ENCODE data around the gene ZNF644.
A peak's percentile ranks its signal among the peaks of the same experiment; 100 is the strongest.
"Not testable (repeated sequence)": the region's sequence is repeated elsewhere in the genome, so short reads cannot be mapped to it uniquely, and the experiment has no call there.

ZNF644 gene

GRCh38 chr1:91021686-91022517 is at the start of gene ZNF644:
Gene ZNF644, minus strand, starts transcription at chr1:91022035. Its CDS starts 39,682 bp downstream, at chr1:90982353.
- DNase-seq: peak; percentile 81

- no peak for DNase-seq
Measured at GRCh38 chr1:91070298-91070697, 48.5 kb upstream of the ZNF644 start.

GRCh38 chr1:91066538-91066937 is 44.7 kb upstream of the ZNF644 start:
- no peak for DNase-seq

GRCh38 chr1:91065337-91065736 is 43.5 kb upstream of the ZNF644 start:
- no peak for DNase-seq

GRCh38 chr1:91063403-91063802 is 41.6 kb upstream of the ZNF644 start:
- not testable (repeated sequence) for DNase-seq

- DNase-seq: no peak
Measured at GRCh38 chr1:91059157-91059556, 37.3 kb upstream of the ZNF644 start.

GRCh38 chr1:91057784-91058183 is 35.9 kb upstream of the ZNF644 start:
- no peak for DNase-seq

- no peak for DNase-seq
Measured at GRCh38 chr1:91054780-91055481, 33.1 kb upstream of the ZNF644 start.

- DNase-seq: no peak
Measured at GRCh38 chr1:91053630-91054029, 31.8 kb upstream of the ZNF644 start.

- not testable (repeated sequence) for DNase-seq
Measured at GRCh38 chr1:91049551-91049950, 27.7 kb upstream of the ZNF644 start.

- no peak for DNase-seq
Measured at GRCh38 chr1:91046766-91047165, 24.9 kb upstream of the ZNF644 start.

- no peak for DNase-seq
Measured at GRCh38 chr1:91045284-91045683, 23.4 kb upstream of the ZNF644 start.

- not testable (repeated sequence) for DNase-seq
Measured at GRCh38 chr1:91044776-91045175, 22.9 kb upstream of the ZNF644 start.

- DNase-seq: not testable (repeated sequence)
Measured at GRCh38 chr1:91042372-91042771, 20.5 kb upstream of the ZNF644 start.

GRCh38 chr1:91038582-91038981 is 16.7 kb upstream of the ZNF644 start:
- no peak for DNase-seq

GRCh38 chr1:91036894-91037829 is 15.3 kb upstream of the ZNF644 start:
- no peak for DNase-seq

- no peak for DNase-seq
Measured at GRCh38 chr1:91032349-91032748, 10.5 kb upstream of the ZNF644 start.

GRCh38 chr1:91031081-91031480 is 9.2 kb upstream of the ZNF644 start:
- no peak for DNase-seq

GRCh38 chr1:91026777-91027176 is 4.9 kb upstream of the ZNF644 start:
- DNase-seq: no peak

- no peak for DNase-seq
Measured at GRCh38 chr1:91026320-91026719, 4.5 kb upstream of the ZNF644 start.

GRCh38 chr1:91024481-91025119 is 2.8 kb upstream of the ZNF644 start:
- no peak for DNase-seq

- DNase-seq: no peak
Measured at GRCh38 chr1:91022518-91022929, 689 bp upstream of the ZNF644 start.
